ENCODE measurements around the gene ARL2BP.

DNA sequence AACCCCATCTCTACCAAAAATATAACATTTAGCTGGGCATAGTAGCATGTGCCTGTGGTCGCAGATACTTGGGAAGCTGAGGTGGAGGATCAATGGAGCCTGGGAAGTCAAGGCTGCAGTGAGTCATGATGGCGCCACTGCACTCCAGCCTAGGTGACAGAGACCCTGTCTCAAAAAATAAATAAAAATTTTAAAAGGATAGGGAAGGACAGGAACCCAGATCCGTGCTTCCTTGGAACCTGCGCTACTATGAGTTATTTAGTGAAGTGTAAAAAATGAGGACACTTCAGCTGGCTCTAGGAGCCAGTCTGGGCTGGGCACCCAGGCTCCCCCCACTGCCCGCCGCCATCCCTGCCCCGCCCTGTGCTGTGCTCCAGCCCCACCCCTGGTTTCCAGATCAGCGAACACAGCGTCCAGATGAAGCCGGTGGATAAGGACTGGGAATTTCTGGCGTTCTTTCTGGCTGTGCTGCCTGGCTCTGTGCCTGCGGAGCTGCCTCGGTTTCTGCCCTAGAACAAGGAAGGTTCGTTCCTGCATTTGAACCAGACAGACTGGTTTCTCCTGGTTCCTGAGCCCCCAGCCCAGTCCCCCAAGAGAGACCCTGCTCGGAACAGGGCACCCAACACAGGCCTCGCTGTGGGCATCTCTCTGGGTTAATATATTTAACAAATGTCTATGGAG, 20.9 kb downstream of the ARL2BP start:
- TF ChIP-seq, protein P1, sequence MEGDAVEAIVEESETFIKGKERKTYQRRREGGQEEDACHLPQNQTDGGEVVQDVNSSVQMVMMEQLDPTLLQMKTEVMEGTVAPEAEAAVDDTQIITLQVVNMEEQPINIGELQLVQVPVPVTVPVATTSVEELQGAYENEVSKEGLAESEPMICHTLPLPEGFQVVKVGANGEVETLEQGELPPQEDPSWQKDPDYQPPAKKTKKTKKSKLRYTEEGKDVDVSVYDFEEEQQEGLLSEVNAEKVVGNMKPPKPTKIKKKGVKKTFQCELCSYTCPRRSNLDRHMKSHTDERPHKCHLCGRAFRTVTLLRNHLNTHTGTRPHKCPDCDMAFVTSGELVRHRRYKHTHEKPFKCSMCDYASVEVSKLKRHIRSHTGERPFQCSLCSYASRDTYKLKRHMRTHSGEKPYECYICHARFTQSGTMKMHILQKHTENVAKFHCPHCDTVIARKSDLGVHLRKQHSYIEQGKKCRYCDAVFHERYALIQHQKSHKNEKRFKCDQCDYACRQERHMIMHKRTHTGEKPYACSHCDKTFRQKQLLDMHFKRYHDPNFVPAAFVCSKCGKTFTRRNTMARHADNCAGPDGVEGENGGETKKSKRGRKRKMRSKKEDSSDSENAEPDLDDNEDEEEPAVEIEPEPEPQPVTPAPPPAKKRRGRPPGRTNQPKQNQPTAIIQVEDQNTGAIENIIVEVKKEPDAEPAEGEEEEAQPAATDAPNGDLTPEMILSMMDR (IDR thresholded peaks at IDR 0.05): no peak
- TF ChIP-seq, protein P2, sequence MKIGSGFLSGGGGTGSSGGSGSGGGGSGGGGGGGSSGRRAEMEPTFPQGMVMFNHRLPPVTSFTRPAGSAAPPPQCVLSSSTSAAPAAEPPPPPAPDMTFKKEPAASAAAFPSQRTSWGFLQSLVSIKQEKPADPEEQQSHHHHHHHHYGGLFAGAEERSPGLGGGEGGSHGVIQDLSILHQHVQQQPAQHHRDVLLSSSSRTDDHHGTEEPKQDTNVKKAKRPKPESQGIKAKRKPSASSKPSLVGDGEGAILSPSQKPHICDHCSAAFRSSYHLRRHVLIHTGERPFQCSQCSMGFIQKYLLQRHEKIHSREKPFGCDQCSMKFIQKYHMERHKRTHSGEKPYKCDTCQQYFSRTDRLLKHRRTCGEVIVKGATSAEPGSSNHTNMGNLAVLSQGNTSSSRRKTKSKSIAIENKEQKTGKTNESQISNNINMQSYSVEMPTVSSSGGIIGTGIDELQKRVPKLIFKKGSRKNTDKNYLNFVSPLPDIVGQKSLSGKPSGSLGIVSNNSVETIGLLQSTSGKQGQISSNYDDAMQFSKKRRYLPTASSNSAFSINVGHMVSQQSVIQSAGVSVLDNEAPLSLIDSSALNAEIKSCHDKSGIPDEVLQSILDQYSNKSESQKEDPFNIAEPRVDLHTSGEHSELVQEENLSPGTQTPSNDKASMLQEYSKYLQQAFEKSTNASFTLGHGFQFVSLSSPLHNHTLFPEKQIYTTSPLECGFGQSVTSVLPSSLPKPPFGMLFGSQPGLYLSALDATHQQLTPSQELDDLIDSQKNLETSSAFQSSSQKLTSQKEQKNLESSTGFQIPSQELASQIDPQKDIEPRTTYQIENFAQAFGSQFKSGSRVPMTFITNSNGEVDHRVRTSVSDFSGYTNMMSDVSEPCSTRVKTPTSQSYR (CRISPR knock-in tag; IDR thresholded peaks at IDR 0.05): no peak
- TF ChIP-seq, protein P3, sequence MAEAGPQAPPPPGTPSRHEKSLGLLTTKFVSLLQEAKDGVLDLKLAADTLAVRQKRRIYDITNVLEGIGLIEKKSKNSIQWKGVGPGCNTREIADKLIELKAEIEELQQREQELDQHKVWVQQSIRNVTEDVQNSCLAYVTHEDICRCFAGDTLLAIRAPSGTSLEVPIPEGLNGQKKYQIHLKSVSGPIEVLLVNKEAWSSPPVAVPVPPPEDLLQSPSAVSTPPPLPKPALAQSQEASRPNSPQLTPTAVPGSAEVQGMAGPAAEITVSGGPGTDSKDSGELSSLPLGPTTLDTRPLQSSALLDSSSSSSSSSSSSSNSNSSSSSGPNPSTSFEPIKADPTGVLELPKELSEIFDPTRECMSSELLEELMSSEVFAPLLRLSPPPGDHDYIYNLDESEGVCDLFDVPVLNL (CRISPR knock-in tag; IDR thresholded peaks at IDR 0.05; ENCODE audit: borderline replicate concordance, low read depth): no peak
- no peak for TF ChIP-seq CBFB (CRISPR knock-in tag; IDR thresholded peaks at IDR 0.05; ENCODE audit: low read depth)
- TF ChIP-seq, protein P4, sequence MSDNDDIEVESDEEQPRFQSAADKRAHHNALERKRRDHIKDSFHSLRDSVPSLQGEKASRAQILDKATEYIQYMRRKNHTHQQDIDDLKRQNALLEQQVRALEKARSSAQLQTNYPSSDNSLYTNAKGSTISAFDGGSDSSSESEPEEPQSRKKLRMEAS (CRISPR knock-in tag; IDR thresholded peaks at IDR 0.05): no peak
- TF ChIP-seq MYBL2 (CRISPR knock-in tag; IDR thresholded peaks at IDR 0.05): no peak
- TF ChIP-seq, protein P5, sequence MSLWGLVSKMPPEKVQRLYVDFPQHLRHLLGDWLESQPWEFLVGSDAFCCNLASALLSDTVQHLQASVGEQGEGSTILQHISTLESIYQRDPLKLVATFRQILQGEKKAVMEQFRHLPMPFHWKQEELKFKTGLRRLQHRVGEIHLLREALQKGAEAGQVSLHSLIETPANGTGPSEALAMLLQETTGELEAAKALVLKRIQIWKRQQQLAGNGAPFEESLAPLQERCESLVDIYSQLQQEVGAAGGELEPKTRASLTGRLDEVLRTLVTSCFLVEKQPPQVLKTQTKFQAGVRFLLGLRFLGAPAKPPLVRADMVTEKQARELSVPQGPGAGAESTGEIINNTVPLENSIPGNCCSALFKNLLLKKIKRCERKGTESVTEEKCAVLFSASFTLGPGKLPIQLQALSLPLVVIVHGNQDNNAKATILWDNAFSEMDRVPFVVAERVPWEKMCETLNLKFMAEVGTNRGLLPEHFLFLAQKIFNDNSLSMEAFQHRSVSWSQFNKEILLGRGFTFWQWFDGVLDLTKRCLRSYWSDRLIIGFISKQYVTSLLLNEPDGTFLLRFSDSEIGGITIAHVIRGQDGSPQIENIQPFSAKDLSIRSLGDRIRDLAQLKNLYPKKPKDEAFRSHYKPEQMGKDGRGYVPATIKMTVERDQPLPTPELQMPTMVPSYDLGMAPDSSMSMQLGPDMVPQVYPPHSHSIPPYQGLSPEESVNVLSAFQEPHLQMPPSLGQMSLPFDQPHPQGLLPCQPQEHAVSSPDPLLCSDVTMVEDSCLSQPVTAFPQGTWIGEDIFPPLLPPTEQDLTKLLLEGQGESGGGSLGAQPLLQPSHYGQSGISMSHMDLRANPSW (CRISPR knock-in tag; conservative IDR thresholded peaks at IDR 0.05; ENCODE audit: low read depth): no peak
- TF ChIP-seq GRHL2 (CRISPR knock-in tag; IDR thresholded peaks at IDR 0.05; ENCODE audit: insufficient replicate concordance, severe bottlenecking): no peak
- no peak for TF ChIP-seq NFE2L1 (CRISPR knock-in tag; IDR thresholded peaks at IDR 0.05)
- TF ChIP-seq, protein P6, sequence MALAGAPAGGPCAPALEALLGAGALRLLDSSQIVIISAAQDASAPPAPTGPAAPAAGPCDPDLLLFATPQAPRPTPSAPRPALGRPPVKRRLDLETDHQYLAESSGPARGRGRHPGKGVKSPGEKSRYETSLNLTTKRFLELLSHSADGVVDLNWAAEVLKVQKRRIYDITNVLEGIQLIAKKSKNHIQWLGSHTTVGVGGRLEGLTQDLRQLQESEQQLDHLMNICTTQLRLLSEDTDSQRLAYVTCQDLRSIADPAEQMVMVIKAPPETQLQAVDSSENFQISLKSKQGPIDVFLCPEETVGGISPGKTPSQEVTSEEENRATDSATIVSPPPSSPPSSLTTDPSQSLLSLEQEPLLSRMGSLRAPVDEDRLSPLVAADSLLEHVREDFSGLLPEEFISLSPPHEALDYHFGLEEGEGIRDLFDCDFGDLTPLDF (CRISPR knock-in tag; IDR thresholded peaks at IDR 0.05): no peak
- no peak for TF ChIP-seq JUN (CRISPR knock-in tag; IDR thresholded peaks at IDR 0.05)

Data from WTC11 (cell line).